Stimulated activated naive CD4-positive, alpha-beta T cell treated with Interleukin-2 at 50 U/mL for 16 hours (primary cell): Measurements from ENCODE around the gene ACSS2.

Experiments used
- DNase-seq: peaks from one replicate; lab custom pipeline; 2025; lab: John Stamatoyannopoulos, UW

Gene ACSS2, protein sequence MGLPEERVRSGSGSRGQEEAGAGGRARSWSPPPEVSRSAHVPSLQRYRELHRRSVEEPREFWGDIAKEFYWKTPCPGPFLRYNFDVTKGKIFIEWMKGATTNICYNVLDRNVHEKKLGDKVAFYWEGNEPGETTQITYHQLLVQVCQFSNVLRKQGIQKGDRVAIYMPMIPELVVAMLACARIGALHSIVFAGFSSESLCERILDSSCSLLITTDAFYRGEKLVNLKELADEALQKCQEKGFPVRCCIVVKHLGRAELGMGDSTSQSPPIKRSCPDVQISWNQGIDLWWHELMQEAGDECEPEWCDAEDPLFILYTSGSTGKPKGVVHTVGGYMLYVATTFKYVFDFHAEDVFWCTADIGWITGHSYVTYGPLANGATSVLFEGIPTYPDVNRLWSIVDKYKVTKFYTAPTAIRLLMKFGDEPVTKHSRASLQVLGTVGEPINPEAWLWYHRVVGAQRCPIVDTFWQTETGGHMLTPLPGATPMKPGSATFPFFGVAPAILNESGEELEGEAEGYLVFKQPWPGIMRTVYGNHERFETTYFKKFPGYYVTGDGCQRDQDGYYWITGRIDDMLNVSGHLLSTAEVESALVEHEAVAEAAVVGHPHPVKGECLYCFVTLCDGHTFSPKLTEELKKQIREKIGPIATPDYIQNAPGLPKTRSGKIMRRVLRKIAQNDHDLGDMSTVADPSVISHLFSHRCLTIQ

DNA sequence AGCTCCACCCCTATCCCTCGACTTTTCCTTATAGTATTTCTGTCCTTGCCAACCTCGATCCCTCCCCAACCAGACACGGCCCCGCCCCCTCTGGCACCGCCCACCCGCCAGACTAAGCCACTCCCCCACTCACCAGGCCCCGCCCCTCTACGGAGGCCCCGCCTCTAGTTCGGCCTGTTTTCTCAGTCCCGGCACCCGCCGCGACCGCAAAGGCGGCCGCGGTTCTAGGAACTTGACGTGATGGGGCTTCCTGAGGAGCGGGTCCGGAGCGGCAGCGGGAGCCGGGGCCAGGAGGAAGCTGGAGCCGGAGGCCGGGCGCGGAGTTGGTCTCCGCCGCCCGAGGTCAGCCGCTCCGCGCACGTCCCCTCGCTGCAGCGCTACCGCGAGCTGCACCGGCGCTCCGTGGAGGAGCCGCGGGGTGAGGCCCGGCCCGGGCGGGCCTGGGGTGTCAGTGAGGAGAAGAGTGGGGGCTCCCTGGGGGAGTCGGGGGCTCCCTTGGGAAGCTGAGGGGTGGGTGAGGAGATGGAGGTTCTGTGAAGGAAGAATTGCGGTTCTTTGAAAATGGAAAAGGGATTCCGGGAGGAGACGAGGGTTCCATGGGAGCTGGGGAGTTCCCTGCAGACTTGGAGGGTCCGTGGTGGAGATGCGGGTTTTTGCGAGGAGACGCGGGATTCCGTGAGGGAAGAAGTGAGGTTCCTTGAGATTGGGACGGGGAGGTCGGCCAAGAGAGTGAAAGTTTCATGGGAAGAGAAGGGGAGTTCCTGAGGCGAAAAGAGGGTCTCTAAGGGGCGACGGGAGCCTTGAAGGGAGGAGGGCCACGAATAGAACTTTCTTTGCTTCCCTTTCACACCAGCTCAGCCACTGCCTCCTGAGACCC, at the start of gene ACSS2:
Gene ACSS2, plus strand, starts transcription at position 207 of the 877 bp plus-strand sequence. Its CDS starts 34 bp downstream, at position 241.
- peak; percentile 93 for DNase-seq

DNA sequence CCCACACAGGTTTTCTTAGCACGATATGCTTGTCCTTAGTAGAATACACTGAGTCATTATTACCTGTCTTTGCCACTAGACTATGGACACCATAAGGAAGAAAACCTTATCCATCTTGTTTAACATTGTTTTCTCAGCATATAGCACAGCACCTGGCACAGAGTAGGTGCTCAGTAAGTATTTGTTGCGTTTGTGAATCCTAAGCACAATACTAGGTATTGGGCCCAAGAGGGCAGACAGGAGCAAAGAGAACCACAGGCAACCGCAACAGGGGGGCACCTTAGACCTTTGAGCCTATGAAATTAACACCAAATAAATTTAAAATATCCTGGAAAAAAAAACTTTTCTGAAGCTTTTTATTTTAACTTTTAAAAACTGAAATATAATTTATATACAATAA, 47.2 kb upstream of the ACSS2 start:
- no peak for DNase-seq

DNA sequence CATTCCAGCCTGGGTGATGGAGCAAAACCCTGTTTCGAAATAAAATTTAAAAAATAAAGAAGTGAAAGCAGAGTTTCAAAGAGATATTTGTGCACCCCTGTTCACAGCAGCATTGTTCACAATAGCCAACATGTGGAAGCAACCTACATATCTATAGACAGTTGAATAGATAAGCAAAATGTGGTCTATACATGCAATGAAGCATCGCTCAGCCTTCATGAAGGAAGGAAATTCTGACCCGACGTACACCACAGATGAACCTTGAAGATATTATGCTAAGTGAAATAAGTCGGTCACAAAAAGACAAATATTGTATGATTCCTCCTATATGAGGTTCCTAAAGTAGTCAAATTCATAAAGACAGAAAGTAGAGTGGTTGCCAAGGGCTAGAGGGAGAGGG, 44.5 kb upstream of the ACSS2 start:
- no peak for DNase-seq

DNA sequence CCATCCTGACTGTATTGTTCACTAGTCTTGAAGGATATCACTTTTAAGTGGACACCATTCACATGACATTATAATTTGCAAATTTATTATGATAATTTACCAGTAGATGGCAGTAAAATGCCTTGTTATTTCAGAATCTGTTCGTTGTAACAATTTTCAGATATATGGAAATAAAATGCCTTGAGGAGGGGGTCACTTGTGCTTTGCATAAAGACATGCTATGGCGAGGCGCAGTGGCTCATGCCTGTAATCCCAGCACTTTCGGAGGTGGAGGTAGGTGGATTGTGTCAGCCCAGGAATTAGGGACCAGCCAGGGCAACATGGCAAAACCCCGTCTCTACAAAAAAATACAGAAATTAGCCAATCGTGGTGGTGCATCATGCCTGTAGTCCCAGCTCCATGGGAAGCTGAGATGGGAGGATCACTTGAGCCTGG, 41.9 kb upstream of the ACSS2 start:
- no peak for DNase-seq

DNA sequence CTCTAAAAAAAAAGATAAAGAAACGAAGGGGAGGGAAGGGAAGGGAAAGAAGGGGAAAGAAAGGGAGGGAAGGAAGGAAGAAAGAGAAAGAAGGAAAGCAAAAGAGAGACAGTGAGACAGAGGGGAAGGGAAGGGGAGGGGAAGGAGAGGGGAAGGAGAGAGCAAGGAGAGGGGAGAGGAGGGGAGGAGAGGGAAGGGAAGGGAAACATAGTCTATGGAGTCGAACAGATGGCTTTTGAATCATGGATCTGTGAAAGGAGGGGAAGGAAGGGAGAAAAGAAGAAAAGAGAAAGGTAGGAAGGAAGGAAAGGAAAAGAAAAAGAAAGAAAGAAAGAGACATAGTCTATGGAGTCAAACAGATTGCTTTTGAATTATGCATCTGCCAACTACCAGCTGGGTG, 34.3 kb upstream of the ACSS2 start:
- DNase-seq = no peak

DNA sequence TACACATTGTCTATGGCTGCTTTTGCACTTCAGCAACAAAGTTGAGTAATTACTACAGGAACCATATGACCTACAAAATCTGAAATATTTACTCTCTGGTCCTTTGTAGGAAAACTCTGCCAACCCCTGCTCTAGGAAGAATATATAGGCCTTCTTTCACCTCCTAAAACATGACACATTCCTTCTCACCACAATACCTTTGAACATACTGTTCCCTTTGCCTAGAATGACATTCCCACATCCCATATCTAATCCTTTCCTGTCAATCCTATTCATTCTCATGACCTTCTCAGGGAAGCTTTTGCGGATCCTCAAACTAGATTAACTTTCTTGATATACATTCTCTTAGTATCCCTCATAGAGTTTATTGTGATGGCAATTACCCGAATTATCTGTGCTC, 33.0 kb upstream of the ACSS2 start:
- DNase-seq = no peak

DNA sequence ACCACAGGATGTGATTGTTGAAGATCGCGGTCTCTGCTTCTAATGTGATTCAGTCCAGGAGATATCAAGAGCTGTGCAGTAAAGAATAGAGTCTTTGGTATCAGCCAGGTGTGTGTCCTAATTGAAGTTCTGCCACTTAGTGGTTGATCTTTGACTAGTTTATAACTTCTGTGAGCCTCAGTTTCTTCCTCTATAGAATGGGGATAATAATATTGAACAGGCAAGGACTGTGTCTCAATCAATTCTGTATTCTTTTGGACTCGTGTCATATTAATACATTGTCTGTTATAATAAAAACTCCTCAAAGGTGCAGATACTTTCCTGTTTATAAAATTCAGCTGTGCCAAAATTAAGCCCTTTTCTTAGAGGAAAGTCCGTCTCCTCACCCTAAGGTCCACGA, 27.8 kb upstream of the ACSS2 start:
- DNase-seq = no peak

DNA sequence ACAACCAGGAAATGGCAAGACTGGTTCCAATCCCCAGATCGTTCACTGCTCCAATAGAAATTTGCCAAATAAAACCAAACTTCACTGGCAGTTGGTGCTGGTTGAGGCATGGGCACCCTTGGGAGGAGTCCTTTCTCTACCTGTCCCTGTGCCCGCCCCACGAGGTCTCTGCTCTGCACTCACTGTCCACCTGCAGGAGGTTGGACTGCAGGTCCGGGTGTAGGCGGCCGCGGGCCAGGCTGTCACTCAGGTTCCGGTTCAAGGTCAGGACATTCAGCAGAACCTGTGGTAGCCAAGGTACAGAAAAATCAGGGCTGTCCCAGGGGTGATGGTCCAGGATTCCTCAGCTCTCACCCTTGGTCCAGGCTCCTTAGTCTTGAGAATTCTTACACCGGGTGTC, 26.6 kb upstream of the ACSS2 start:
- no peak for DNase-seq

DNA sequence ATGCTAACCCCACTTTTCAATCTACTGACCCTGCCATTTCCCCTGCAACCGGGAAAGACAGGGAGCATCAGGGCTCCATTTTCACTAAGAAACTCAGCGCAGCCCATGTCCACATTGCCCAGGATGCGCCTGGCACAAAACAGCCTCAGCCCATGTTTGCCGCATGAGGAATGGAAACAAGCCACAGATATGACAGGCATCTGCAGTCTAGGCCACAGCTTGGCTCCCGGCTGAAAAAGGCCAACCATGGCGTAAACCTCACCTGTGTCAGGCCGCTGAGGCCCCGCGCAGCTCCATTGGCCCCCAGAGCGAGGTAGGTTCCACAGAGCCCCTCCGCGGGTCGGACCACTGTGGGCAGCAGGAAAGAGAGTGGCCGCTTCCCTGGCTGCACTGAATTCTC, 25.4 kb upstream of the ACSS2 start:
- DNase-seq = no peak

DNA sequence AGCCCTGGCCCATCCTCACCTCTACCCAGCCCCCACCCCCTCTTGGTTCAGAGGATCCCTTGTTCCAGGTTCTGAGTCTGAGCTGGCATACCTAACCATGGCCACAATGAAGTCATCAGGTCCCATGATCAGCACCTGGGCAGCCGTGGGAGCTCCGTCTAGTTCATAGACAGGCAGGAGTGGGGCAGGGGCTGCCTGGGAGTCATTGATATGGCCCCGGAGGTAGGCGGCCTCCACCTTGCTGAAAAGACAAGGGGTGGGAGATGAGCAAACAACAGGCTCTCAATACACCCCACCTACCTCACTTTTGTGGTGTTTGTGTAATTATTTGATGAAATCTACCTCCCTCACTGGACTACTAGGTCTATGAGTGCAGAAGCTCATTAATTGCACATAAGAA, 24.1 kb upstream of the ACSS2 start:
- no peak for DNase-seq

DNA sequence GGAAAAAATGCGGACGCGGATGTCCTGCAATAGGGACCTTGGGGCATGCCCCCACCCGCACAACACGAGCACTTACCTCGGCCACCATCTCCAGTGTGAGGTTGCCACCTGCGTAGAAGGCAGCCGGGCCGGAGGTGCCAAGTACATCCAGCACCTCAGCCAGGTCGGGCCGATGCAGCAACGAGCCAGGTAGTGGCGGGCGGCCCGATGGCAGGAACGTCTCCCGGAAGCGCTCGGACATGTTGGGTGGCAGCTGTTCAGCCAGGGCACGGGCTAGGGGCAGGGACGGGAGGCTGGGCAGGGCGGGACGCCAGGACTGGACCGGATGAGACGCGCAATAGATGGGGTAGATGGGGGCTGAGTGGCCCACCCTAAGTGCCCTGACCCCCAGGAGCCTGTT, 17.0 kb upstream of the ACSS2 start:
- DNase-seq = no peak

DNA sequence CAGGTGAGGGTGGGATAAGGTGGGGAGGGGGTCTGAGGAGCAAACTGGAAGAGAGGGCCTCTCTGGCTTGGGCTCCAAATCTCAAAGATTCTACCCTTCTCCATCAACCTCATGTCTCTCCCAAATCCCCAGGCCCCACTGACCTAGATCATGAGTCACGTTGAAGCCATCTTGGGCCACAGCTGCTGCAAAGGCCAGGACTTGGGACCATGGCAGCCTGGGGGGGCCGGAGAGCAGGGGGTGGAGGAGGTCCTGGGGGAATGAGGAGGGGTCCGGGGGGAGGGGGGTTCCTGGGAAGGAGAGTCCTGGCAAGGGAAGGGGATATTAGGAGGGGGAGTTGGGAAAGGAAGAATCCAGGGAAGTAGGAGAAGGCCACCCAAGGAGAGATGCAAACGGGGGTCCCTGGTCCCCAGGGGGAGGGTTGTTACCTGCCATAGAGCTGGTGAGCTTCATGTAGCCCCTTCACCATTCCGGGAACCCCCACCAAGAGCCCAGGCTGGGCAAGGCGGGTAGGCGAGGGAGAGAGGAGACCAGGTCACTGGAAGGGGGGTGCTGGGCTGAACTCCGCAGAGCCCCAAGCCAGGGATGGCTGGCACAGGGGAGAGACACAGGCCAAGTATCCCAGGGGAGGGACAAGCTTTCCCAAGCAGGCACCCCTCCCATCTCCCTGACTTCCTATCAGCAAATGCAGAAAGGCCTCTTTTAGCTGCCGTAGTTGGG, 16.4 kb upstream of the ACSS2 start:
- DNase-seq = no peak

DNA sequence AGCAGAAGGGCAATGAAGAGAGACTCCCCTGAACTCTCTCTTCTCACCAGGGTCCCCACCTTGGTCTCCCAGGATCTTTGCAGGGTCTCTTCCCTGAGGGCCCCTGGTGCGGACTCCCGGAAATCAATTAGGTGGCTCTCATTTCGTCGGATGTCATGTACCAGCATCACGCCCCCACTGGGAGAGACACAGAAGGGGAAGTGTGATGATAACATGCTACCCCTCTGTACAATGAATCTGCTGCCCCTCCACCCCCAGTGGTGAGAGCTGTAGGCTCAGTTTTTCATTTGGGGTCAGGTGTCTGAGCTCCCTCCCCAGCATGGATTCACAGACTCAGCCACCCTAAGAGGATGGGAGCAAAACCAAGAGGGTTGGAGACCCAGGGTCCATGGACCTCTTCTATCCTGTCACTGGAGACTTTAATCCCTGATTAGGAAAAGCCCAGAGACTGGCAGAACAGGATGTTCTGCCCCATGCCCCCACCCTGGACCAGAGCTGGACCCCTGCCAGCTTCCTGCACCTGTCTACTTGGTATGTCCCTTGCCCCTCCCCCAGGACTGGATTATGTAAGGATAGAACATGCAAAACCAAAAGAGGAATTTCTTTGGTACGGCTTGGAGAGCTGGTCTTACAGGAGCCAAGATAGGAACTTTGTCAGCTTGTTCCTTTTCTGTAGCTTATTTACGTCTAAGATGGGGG, 14.9 kb upstream of the ACSS2 start:
- no peak for DNase-seq

DNA sequence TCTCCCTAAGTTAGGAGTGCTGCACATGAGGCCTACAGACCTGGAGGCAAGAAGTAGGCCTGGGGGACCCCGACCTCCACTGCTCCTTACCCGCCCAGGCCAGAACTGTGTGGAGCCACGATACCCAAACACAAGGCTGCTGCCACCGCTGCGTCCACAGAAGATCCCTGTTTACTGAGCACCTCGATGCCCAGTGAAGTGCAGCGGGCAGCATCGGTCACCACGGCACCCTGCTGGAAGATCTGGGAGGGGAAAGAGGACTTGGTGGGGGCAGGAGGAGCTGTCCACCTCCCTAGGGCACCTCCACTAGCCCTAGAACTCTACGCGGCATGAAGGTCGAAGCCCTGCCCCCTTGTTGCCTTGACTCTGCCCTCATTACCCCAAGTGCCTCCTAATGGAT, 13.7 kb upstream of the ACSS2 start:
- DNase-seq = no peak

DNA sequence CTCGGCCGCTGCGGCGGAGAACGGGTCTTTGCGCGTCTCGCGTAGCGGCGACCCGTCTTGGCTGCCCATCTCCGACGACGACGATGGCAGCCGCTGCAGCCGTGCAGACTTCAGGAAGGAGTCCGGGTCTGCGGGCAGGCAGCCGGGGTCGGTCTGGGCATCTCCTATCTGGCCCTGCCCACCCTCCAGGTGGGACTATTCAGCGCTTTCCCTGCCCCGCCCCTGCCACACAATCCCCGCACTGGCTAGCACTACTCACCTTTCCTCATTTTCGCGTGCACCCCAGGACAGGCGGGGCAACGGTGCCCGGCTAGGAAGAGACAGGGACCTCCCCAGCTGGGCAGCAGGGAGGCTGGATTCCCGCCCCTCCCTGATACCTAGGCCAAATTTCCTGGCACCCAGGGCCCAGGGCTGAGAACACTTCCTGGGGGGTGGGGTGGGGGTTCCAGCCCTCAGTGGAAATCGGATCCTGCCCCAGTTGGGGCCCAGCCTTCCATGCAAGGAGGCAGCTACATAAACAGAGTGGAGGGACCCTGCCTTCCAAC, 12.9 kb upstream of the ACSS2 start:
- DNase-seq = no peak

DNA sequence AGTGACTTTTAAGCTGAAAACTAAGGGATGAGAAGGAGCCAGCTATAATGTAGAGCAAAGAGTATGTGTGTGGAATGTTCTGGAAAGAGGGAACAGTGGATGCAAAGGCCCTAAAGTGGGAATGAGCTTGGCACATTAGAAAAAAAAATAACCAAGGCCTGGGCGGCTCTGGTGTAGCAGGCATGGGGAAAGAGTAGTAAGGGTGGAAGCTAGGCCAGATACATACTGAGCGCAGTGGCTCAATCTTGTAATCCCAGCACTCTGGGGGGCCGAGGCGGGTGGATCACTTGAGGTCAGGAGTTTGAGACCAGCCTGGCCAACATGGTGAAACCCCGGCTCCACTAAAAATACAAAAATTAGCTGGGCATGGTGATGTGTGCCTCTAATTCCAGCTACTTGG, 12.2 kb upstream of the ACSS2 start:
- DNase-seq = no peak

DNA sequence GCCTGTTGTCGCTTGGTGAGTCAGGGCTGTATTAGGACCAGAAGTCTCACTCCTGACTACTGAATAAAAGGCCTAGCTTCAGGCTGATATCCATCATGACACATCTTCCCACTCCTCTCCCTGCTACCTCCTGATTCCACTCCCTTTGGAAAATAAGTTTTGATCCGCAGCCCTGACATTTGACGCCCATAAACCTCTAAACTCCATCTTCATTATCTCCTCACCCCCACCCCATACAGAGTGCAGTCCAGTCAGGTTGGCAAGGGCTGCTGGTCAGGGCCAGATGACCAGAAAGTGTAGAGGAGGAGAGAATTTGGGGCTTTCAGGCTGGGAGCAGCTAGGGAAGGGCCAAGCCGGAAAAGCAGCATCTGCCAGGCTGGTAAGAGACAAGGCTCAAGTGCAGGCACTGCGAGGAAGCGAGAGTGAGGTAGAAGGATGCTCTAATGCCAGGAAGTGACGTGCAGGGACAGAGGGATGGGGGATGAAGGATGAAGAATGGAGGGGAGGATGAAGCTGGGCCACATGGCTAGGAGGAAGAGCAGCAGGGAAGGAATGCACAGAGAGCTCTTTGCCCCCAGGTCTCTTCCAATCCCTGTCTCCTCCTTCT, 5.0 kb upstream of the ACSS2 start:
- DNase-seq = no peak

DNA sequence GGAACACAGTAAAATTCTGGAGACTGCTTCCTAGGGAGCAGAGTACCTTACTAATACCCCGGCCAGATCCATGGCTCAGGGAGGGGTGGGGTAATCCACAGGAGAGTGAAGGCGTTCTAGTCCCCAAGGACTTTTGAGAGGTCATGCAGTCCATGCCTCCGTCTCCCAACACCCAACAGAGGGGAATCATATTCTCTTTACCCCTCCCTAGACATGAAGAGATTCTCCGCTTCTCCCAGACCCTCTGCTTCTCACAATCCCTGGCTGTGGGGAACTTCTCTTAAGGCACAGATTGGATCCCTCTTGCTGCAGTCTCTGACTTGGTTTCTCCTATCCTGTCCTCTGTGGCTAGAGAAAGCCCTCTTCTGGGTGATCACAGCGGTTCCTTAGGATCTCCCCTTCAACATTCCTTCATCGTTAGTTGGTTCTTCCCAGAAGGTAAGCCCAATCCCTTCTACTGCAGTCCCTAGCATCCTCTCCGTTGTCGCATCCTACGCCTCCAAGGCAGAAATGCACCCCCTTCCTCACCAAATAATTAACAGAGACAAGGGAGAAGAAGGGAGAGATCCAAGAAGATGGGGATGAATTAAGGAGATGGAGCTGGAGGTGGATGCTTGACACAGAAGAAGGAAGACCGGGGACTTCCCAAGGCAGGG, 4.3 kb upstream of the ACSS2 start:
- no peak for DNase-seq

DNA sequence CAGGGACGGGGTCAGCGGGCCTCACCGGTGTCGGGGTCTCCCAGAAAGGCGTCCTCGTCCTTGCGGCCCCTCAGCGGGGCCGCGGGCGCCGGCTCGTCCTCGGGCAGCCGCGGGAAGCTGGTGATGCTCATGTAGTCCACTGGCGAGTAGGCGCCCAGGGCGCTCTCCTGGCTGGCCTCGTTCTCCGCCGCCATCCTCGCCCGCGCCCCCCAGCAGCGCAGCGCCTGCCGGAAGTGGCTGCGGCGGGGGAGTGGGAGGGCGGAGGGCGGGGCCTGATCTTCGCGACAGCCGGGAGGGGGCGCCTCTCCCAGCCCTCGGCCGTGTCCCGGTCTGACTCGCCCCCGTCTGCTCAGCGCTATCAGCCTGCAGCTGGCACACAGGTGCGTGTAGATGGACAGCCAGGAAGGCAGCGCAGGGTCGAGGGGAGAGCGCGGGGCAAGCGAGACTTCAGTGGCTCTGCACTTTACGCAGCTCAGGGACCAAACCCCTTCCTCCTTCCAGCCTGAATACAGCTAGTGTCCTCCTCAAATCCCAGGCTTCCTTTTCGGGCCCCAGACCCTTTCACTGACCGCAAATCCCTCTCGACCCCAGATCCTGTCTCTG, 3.7 kb upstream of the ACSS2 start, which contains the start of gene GGT7:
Gene GGT7, minus strand, starts transcription at position 235 of the 603 bp plus-strand sequence. Its CDS starts 41 bp downstream, at position 194.
- peak; percentile 85 for DNase-seq
